Activated naive CD4-positive, alpha-beta T cell treated with anti-CD3 and anti-CD28 coated beads, Interleukin-2, amount 50 U/mL, for 24 hours (primary cell): ENCODE results near the gene BMAL1.

Experiments used
- H3K27ac Mint-ChIP-seq: one replicate; pipeline ENCODE4 v1.8.0; 2021; ENCODE audit warnings: mild to moderate bottlenecking, mixed read lengths
- H3K27me3 Mint-ChIP-seq: one replicate; pipeline ENCODE4 v1.8.0; 2021; ENCODE audit warnings: mixed read lengths
- H3K36me3 Mint-ChIP-seq: one replicate; pipeline ENCODE4 v1.8.0; 2021; ENCODE audit warnings: mixed read lengths
- H3K4me1 Mint-ChIP-seq: one replicate; pipeline ENCODE4 v1.8.0; 2021; ENCODE audit warnings: mixed read lengths
- H3K4me3 Mint-ChIP-seq: one replicate; pipeline ENCODE4 v1.8.0; 2021; ENCODE audit warnings: mild to moderate bottlenecking, mixed read lengths
- H3K9me3 Mint-ChIP-seq: one replicate; pipeline ENCODE4 v1.8.0; 2021; ENCODE audit warnings: mixed read lengths

BMAL1 gene

DNA sequence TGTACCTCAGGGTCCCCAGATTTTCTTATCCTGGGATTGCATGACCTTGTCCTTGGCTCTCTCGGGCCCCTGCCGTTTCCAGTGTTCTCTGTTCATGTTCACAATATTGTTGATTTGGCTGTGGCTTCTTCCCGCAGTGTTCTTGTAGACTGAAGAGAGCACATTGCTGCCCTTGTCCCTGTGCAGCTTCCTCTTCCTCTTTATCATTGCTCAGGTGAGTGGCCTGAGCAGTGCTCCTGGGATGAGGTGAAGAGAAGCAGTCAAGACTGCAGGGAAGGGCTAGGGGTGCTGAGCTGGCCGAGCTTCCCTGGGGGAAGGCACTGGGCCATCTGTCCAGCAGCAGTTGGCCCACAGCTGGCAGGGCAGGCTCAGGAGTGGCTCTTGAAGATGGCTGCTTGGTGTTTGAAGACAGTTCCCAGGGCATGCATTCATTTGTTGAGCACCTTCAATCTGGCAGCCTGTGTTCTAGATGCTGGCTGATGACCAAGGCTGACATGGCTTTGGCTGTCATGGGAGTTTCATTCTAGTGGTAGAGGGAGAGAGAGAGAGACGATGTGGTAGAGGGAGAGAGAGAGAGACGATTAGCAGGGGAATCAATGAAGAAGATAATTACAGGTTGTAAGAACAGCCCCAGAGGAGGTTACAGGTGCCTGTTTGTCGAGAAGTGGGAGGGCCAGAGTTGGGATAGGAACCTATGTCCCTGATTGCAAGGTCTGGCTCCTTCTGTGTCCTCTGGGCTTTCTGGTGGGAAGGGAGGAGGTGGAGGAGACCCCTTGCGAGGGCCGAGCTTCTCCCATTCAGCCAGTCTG lies 17.4 kb downstream of the BMAL1 start:
- Mint-ChIP-seq H3K4me3 (no peak overlapping the region), H3K27ac (peak overlapping the region; percentile 14), H3K36me3 (peaks cover 6% of the 10 kb centered on the region), H3K4me1 (peaks cover 92% of the 10 kb centered on the region), H3K9me3 (no peaks in the 10 kb centered on the region), H3K27me3 (no peaks in the 10 kb centered on the region)

DNA sequence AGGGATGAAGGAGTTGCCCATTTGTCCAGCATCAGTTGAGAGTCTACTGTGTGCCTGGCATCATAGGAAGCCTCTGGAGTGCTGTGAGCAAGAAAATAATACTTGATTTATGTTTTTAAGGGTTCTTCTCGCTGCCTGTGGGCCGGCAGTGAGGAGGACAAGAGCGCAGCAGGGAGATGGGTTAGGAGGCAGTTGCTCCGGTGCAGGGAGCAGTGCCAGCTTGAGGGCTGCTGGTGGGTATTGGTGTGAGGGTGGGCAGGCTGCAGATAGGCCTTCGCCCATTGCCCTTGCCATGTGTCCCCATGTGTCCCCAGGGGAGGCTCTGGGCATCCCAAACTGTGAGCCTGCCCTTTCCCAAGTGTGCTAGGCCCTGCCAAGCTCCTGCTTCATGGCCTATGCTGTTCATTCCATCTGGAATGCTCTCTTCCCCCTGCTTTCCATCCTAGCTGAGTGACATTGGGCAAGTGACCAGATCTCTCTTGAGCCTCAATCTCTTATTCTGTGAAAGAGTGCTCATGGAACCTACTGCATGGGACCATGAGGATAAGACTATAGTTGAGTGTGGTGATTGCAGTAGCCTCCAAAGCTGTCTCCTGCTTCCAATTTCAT lies 19.8 kb downstream of the BMAL1 start:
- H3K27ac Mint-ChIP-seq = no peak overlapping the region
- peaks cover 71% of the 10 kb centered on the region for H3K4me1 Mint-ChIP-seq
- H3K4me3 Mint-ChIP-seq = no peak overlapping the region

DNA sequence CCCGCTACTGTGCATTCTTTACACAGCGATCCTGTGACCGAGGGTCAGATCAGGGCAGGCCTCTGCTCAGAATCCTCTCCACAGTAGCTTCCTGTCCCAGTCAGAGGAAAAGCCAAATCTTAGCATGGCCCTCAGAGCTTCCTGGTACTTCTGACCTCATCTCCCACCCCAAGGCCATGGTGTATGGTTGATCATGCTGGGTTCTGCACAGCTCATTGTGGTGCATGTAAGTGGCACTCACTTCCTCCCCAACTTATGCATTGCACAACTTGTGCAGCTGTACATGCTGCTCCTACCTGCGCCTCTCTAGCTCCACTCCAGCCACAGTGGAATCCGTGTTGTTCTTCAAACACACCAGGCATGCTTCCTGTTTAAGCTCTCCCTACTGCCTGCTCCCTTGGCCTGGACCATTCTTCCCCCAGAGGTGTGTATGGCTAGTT lies 20.3 kb downstream of the BMAL1 start:
- H3K27ac Mint-ChIP-seq = no peak overlapping the region
- no peaks in the 10 kb centered on the region for H3K9me3 Mint-ChIP-seq
- H3K4me3 Mint-ChIP-seq = no peak overlapping the region
- no peaks in the 10 kb centered on the region for H3K27me3 Mint-ChIP-seq
- H3K36me3 Mint-ChIP-seq = peaks cover 3% of the 10 kb centered on the region
- peaks cover 66% of the 10 kb centered on the region for H3K4me1 Mint-ChIP-seq

More for the DNA sequence above, 19.8 kb downstream of the BMAL1 start:
- Mint-ChIP-seq H3K27me3 (no peaks in the 10 kb centered on the region), H3K9me3 (no peaks in the 10 kb centered on the region), H3K36me3 (peaks cover 3% of the 10 kb centered on the region)

DNA sequence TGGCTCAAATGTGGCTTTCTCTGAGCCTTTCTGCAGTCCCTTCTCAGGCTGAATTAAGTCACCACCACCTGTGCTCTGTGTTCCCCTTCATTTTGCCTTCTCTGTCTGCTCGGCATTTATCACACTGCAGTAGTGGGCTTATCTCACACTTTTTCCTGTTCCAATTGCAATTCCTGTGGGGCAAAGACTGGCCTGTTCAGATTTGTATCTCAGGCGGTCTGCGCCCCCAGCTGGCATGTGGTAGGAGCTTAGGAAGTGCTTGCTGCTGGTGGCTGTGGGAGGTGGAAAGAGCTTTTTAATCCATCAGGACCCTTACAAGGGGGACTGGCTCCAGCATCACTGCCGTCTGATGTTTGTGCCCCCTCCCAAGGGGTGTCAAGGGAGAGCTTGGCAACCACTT lies 21.2 kb downstream of the BMAL1 start:
- Mint-ChIP-seq H3K27me3 (no peaks in the 10 kb centered on the region), H3K9me3 (no peaks in the 10 kb centered on the region), H3K36me3 (peaks cover 5% of the 10 kb centered on the region), H3K4me3 (no peak overlapping the region), H3K4me1 (peaks cover 58% of the 10 kb centered on the region), H3K27ac (peak overlapping the region; percentile 43)

DNA sequence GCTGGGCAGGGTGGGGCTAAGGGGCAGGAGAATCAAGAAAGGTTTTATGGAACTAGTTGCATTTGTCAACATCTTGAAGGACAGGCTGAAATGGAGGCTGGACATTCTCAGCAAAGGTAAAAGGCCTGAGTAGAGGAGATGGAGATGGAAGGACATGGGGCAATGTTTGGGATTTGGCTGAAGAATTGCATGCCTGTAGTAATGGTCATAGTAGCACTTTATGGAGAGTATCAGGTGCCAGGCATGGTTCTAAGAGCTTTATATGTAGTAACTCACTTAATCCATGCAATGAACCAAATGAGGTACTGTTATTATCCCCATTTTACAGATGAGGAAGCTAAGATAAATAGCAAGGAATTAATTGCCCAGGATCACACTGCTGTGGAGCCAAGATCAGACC lies 23.9 kb downstream of the BMAL1 start:
- Mint-ChIP-seq H3K4me3 (peak overlapping the region; percentile 8), H3K36me3 (peaks cover 3% of the 10 kb centered on the region), H3K27me3 (no peaks in the 10 kb centered on the region), H3K4me1 (peaks cover 31% of the 10 kb centered on the region), H3K9me3 (no peaks in the 10 kb centered on the region), H3K27ac (peak overlapping the region; percentile 63)

DNA sequence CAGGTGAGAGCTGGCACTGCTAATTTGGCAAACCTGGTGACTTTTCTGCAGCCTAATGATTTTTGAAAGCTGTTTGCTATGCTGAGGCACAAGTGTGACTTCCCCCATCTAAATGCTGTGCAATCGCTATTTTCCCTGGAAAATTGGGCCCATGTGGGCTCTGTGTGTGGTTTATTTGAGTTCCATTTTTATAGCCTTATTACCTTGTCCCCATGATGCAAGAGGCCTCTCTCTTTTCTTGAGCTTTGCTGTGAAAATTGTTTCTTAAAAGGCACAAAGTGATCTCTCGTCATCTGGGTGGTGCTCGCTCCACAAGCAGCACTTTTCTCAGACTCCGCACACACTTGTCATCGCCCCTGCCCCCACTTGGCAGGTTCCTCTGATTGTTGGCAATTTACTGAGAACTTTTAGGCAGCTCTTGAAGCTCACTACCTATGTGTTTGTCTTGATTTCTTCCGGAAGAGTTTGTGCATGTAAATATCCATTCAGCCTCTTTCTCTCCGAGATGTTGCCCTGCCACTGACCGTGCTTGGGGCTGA lies 24.9 kb downstream of the BMAL1 start:
- no peaks in the 10 kb centered on the region for H3K9me3 Mint-ChIP-seq
- H3K27ac Mint-ChIP-seq = no peak overlapping the region
- H3K27me3 Mint-ChIP-seq = no peaks in the 10 kb centered on the region
- H3K4me1 Mint-ChIP-seq = peaks cover 21% of the 10 kb centered on the region
- no peak overlapping the region for H3K4me3 Mint-ChIP-seq
- H3K36me3 Mint-ChIP-seq = peaks cover 3% of the 10 kb centered on the region

DNA sequence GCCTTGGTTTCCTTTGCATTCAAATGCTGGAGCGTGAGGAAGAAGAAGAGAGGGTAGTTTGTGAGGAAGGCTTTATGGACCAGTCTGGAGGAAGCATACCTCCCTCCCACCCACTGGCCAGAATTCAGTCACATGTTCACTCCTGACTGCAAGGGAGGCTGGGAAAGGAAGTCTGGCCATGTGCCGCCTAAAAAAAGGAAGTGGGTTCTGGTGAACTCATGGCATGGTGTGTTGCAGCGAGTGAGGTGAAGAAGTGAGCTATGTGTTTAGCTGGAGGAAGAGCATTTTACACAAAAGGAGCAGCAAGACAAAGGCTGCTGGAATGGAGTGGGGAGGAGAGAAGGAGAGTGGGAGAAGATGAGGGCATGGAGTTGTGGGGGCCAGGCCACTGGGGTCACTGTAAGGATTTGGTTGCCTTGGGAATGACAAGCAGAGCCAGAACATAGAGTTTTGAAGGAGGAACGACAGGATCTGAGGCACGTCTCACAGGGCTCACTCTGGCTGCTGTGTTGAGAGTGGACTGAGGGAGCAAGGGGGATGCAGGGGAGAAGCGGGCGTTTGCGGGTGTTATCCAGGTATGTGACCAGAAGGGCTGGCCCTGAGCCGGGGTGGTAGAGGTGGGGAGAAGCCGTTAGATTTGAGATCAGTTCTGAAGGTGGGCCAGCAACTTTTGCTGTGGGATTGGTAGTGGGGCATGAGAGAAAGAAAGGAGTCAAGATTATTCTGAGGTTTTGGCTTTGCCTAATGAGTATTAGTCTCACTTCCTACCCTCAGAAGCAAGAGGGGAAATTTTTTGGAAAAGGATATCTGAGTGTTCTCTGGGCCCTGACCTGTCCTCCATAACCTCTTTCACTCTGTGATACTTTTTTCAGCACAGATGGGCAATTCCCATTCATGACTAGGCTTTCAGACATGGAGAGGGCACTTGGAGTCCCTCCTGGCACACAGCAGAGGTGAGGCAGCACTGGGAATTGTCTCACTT lies 26.4 kb downstream of the BMAL1 start:
- peak overlapping the region; percentile 37 for H3K4me3 Mint-ChIP-seq
- H3K4me1 Mint-ChIP-seq = peaks cover 7% of the 10 kb centered on the region
- peaks cover 3% of the 10 kb centered on the region for H3K36me3 Mint-ChIP-seq
- no peaks in the 10 kb centered on the region for H3K27me3 Mint-ChIP-seq
- no peaks in the 10 kb centered on the region for H3K9me3 Mint-ChIP-seq
- peak overlapping the region; percentile 87 for H3K27ac Mint-ChIP-seq

DNA sequence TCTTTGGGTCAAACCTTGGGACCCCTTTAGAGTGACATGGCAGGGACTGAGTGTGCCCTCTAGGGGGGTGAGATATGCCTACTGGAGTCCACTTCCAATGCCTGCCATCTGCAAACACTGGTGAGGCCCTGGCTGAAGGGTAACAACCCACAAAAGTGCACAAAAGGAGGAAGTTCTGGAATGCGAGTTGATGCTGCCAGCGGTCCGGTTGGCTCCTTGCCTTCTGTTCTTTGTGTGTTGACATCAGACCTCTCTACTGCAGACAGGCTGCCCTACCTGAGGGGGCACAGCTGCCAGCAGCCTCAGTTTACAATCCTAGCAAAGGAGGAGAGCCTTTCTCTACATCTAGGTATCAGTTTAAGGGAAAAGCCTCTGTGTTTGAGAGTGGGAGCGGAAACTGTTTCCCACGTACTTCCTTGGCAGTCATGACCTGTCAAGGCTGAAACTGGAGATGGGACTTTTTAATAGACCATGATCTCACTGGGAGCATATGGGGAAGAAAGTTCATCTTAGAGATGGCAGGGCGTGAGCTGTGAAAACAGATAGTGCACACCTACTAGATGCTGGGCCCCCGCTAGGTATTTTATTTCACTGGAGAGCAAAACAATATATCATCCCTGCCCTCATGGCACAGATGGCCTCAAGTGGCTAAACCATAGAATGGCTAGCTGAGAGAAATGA lies 27.2 kb downstream of the BMAL1 start:
- Mint-ChIP-seq H3K4me1 (peaks cover 3% of the 10 kb centered on the region), H3K27ac (peak overlapping the region; percentile 1), H3K4me3 (no peak overlapping the region), H3K9me3 (no peaks in the 10 kb centered on the region), H3K27me3 (no peaks in the 10 kb centered on the region), H3K36me3 (peaks cover 3% of the 10 kb centered on the region)

DNA sequence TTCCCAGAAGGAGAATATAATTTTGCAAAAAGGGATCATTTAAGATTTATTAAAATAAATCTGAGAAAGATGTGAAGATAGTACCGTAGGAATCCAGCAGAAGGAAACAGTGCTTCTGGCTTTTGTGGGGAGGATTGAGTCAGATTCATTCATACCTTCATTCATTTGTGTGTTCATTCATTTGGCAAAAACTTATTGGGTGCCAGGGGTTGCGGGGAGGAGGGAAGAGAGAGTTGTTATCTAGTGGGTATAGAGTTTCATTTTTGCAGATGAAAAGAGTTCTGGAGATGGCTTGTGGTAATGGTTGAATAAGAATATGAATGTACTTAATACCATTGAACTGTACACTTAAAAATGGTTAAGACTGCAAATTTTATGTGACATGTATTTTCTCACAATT lies 31.1 kb downstream of the BMAL1 start:
- Mint-ChIP-seq H3K4me3 (no peak overlapping the region), H3K36me3 (peaks cover 19% of the 10 kb centered on the region), H3K9me3 (no peaks in the 10 kb centered on the region), H3K27ac (no peak overlapping the region), H3K4me1 (peaks cover 39% of the 10 kb centered on the region), H3K27me3 (no peaks in the 10 kb centered on the region)

DNA sequence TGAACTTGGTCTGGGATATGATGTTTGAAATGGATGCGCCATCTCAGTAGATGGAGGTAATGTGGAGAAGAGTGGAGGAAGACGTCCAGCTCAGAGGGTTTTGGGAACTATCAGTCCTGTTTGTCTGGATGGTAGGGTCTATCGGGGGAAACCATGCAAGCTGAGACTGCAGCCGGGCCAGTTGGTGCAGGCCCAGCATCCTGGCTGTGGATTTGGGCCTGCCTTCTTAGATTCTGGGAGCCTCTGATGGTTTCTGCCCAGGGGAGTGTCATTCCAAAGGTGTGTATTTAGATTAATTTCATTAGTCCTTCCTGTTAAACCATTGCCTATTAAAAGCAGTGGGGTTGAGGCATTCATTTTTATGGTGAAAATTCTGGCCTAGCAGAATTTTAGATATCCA lies 31.6 kb downstream of the BMAL1 start:
- H3K27ac Mint-ChIP-seq = no peak overlapping the region

DNA sequence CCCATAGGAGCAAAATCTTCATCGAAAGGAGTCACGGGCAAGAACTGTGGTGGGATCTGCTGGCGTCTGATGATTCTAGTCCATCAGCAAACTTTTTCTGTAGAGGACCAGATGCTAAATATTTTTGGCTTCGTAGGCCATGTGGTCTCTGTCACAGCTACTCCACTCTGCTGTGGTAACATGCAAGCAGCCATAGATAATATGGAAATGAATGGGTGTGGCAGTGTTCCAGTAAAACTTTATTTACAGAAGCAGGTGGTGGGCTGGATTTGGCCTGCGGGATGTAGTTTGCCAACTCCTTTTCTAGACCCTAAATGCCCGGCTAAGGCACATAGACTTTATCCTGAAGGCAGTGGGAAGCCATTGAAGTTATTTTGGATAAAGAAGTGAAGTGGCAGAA lies 32.9 kb downstream of the BMAL1 start:
- Mint-ChIP-seq H3K4me3 (no peak overlapping the region), H3K36me3 (peaks cover 19% of the 10 kb centered on the region), H3K4me1 (peaks cover 57% of the 10 kb centered on the region), H3K9me3 (no peaks in the 10 kb centered on the region), H3K27ac (peak overlapping the region; percentile 26), H3K27me3 (no peaks in the 10 kb centered on the region)

More for the DNA sequence above, 31.6 kb downstream of the BMAL1 start:
- Mint-ChIP-seq H3K36me3 (peaks cover 19% of the 10 kb centered on the region), H3K9me3 (no peaks in the 10 kb centered on the region), H3K27me3 (no peaks in the 10 kb centered on the region), H3K4me1 (peaks cover 44% of the 10 kb centered on the region), H3K4me3 (no peak overlapping the region)

DNA sequence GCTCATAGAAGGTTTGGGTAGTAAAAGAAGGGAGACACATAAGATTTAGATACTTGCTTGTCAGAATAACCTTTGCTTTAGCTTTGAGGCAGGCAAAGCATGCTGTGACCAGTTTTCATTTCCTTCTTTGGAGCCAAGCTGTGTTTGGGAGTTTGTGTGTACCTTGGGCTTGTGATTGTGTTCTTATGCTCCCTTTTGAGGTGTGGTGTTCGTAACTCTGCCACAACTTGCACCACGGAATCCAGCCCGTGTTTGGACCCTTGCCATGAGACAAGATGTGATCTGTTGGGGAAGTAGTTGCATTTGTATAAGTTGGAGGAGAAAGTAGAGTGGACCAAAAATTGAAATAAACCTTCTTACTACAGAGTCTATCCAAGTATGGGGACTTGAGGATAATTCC lies 34.0 kb downstream of the BMAL1 start:
- H3K4me3 Mint-ChIP-seq = no peak overlapping the region
- H3K9me3 Mint-ChIP-seq = no peaks in the 10 kb centered on the region
- H3K27me3 Mint-ChIP-seq = no peaks in the 10 kb centered on the region
- H3K4me1 Mint-ChIP-seq = peaks cover 68% of the 10 kb centered on the region
- peaks cover 19% of the 10 kb centered on the region for H3K36me3 Mint-ChIP-seq
- no peak overlapping the region for H3K27ac Mint-ChIP-seq

DNA sequence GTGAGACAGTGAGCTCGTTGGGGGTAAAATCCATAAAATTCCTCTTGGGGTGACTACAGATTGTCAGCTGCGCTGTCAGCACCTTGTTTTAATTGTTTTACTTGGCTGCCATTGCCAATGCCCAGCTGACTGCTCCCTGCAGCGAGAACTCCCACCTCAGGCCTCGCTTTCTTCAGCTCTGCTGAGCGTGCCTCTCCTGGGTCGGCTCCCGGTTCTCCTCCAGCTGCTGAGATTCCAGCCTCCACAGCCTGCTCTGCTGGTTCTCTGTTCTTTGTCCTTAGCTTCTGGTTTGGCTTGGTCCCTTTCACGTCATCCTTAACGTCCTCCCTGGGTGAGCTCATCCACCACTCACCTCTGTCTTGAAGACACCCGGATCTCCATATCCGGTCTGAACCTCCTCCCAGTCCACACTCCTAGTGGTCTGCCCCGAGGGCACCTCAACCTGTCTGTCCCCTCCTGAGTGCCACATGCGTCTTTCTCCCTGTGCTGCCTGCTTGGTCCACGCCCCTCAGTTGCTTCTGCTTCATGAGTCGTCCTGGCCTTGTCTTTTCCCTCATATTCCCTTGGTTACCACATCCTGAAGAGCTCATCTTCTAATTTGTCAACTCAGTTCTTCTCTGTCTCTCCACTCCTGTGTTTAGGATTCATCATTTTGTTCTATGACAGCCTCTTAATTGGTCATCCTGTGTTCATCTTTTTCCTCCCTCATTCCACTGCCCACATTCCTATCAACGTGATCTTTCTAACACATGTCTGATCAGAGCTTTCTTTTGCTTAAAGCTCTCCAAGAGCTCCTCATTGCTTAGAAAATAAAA lies 35.6 kb downstream of the BMAL1 start:
- H3K4me3 Mint-ChIP-seq = no peak overlapping the region
- H3K27ac Mint-ChIP-seq = peak overlapping the region; percentile 19
- H3K36me3 Mint-ChIP-seq = peaks cover 19% of the 10 kb centered on the region
- peaks cover 83% of the 10 kb centered on the region for H3K4me1 Mint-ChIP-seq
- no peaks in the 10 kb centered on the region for H3K27me3 Mint-ChIP-seq
- H3K9me3 Mint-ChIP-seq = no peaks in the 10 kb centered on the region

DNA sequence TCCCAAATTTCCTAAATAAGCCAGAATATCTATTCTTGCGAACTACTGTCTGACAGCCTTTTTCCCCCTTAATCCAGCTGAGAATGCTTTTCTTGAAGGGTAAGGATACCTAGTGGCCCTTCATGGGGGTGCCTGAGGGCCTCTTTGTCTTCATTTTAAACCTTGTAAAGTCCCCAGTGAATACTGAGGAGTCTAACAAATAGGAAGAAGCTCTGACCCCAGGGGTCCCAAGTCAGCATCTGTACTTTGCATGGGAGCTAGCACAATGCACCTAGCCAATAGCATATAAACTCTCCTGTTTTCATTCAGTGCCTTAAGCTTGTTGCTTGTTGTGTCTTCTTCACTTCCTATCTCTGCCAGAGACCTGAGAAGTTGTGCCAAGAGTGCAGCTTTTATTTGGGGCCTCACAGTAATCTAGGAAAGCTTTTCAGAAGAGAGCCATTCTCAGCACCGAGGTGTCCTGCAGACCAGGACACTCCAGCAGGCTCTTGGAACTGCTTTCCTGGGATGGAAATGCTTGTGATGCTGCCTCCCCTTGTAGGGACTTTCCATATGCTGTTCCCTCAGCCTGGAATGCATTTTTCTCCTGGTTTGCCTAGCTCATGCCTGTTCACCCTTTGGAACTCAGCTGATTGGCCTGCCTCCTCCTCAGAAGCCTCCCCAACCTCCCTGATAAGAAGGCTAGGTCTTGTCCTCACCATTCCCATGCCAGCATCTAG lies 37.2 kb downstream of the BMAL1 start:
- H3K27me3 Mint-ChIP-seq = no peaks in the 10 kb centered on the region
- H3K27ac Mint-ChIP-seq = no peak overlapping the region
- peaks cover 19% of the 10 kb centered on the region for H3K36me3 Mint-ChIP-seq
- H3K9me3 Mint-ChIP-seq = no peaks in the 10 kb centered on the region
- H3K4me3 Mint-ChIP-seq = no peak overlapping the region
- peaks cover 91% of the 10 kb centered on the region for H3K4me1 Mint-ChIP-seq
